Measurements from ENCODE around the gene TSC1.

DNA sequence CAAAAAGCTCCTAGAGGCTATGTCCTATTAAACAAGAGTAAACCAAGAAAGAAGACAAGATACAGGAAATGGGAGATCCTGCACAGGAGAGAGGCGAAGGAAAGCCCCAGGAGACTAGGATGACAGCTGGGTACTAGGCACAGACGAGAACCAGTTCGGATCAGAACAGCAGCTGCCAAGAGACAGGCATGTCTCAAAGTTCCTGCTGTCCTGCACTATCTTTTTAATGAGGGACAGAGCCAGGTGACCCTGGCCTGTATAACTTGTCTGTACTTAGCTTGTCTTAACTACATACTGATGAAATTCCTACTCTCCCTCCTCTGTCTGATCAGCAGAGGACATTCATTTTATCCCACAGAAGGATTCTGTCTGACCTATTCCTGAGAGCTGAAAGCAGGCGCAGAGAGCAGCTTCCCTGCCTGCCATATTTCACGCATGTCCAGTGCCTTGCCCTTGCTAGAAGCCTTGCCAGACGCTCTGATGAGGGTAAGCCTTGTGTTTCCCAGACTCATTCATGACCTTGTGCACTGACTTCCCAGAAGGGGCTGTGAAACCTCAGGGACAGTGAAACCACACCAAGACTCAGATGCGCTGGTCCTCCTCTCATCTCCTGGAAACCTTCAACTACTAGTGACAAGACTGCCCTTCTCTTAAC lies 24.7 kb downstream of the TSC1 start:
- TF ChIP-seq, protein P1, sequence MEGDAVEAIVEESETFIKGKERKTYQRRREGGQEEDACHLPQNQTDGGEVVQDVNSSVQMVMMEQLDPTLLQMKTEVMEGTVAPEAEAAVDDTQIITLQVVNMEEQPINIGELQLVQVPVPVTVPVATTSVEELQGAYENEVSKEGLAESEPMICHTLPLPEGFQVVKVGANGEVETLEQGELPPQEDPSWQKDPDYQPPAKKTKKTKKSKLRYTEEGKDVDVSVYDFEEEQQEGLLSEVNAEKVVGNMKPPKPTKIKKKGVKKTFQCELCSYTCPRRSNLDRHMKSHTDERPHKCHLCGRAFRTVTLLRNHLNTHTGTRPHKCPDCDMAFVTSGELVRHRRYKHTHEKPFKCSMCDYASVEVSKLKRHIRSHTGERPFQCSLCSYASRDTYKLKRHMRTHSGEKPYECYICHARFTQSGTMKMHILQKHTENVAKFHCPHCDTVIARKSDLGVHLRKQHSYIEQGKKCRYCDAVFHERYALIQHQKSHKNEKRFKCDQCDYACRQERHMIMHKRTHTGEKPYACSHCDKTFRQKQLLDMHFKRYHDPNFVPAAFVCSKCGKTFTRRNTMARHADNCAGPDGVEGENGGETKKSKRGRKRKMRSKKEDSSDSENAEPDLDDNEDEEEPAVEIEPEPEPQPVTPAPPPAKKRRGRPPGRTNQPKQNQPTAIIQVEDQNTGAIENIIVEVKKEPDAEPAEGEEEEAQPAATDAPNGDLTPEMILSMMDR (IDR thresholded peaks at IDR 0.05), result no peak
- no peak for TF ChIP-seq POLR2A (IDR thresholded peaks at IDR 0.05)
- no peak for TF ChIP-seq POLR2AphosphoS5 (IDR thresholded peaks at IDR 0.05)
- no peak for TF ChIP-seq EP300 (IDR thresholded peaks at IDR 0.05)
